HG03025 (cell line): ENCODE data around the gene FADS1.

Experiments used
- ATAC-seq: cut with Tn5 transposase; IDR thresholded peaks from one replicate; pipeline ENCODE4 v1.9.1; 2021; ENCODE audit warnings: mild to moderate bottlenecking, moderate library complexity; ENCODE audit not compliant: unreplicated experiment, low FRiP score

The FADS1 gene

GRCh38 chr11:61847914-61848581 is 31.2 kb upstream of the FADS1 start:
- no peak for ATAC-seq

- no peak for ATAC-seq
Measured at GRCh38 chr11:61846362-61847020, 29.7 kb upstream of the FADS1 start.

- no peak for ATAC-seq
Measured at GRCh38 chr11:61844909-61845565, 28.2 kb upstream of the FADS1 start.

- ATAC-seq: no peak
Measured at GRCh38 chr11:61842528-61842820, 25.7 kb upstream of the FADS1 start.

- ATAC-seq: no peak
Measured at GRCh38 chr11:61841636-61842527, 25.1 kb upstream of the FADS1 start.

DNA sequence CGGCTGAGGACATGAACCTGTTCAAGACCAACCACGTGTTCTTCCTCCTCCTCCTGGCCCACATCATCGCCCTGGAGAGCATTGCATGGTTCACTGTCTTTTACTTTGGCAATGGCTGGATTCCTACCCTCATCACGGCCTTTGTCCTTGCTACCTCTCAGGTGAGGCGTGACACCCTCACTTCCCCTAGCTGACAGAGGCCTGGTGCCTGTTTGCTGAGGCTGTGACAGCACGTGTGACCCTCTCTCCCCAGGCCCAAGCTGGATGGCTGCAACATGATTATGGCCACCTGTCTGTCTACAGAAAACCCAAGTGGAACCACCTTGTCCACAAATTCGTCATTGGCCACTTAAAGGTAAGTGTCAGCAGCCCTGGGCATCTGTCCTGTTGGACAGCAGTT is 23.6 kb upstream of the FADS1 start:
- no peak for ATAC-seq

DNA sequence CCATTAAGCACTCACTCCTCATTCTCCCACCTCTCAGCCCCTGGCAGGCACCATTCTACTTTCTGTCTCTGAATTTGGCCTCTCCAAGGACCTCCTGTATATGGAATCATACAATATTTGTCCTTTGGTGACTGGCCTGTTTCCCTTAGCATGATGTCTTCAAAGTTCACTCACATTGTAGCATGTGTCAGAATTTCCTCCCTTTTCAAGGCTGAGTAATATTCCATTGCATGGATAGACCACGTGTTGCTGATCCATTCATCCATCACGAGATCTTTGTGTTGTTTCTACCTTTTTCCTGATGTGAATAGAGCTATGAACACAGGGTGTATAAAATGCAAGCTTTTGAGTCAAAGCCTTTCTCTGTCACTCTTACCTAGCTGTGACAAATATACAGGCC is 22.9 kb upstream of the FADS1 start:
- ATAC-seq: no peak

GRCh38 chr11:61838921-61839320 is 22.1 kb upstream of the FADS1 start:
- ATAC-seq: no peak

- no peak for ATAC-seq
Measured at GRCh38 chr11:61838501-61838900, 21.7 kb upstream of the FADS1 start.

DNA sequence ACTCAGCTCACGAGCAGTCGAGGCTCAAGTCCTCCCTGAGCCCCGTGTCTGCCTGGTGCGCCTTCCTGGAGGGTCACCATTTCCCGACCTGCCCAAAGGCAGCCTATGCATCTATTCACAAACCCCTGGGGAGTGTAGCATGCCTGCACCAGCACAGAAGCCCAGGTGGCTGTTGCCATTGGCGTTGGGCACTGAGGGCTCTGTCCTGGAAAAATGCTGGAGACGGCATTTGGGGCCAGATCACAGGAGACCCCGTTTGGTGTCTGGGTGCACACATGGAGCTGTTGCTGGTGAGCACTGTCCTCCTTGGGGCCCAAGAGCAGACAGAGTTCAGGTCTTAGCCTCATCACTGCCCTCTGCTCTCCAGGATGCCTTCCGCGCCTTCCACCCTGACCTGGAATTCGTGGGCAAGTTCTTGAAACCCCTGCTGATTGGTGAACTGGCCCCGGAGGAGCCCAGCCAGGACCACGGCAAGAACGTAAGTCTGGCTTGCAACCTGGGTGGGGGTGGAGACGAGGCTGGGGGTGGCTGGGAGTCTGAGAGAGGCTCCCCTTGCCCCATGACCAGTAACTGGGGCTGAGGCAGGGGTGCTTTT is 20.7 kb upstream of the FADS1 start:
- ATAC-seq: no peak

DNA sequence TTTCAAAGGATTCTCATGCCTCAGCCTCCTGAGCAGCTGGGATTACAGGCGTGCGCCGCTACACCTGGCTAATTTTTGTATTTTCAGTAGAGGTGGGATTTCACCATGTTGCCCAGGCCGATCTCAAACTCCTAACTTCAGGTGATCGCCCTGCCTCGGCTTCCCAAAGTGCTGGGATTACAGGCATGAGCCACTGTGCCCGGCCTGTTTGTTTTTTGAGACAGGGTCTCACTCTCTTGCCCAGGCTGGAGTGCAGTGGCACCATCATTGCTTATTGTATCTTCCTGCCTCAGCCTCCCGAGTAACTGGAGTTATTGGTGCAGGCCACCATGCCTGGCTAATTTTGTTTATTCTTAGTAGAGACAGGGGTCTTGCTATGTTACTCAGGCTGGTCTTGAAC is 19.4 kb upstream of the FADS1 start:
- no peak for ATAC-seq

DNA sequence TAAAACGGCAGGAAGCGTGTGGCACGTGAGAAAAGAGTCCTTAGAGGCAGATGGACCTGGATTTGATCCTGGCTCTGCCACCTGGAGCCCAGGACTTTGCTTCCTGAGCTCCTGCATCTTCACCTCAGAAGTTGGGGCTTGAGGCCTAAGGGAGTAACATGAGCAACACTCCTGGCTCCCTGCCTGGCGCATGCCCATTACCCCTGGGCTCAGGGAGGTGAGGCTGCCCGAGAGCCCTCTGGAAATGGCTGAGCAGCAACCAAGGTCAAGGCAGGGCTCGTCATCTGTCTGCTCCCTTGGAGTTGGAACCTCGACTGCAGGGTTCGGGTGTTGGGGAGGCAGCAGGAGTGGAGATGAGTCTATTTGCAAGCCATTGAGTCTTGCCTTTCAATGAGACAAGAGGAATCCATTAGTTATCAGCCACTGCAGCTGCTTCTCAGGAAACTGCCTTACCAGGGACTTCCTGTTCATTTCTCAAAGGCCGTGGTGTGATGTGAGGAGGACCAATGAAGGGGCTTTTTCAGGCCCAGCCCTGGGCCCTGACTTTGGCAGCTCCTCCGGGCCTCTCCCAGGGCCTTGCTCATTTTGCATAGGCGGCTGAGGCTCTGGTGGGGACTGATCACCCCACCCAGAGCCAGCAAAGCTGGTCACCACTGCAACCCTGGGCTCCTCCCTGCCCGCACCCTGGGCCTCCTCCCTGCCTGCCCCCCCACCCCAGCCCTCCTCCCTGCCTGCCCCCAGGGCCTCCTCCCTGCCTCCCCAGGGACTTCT is 17.7 kb upstream of the FADS1 start:
- ATAC-seq: peak; percentile 61

DNA sequence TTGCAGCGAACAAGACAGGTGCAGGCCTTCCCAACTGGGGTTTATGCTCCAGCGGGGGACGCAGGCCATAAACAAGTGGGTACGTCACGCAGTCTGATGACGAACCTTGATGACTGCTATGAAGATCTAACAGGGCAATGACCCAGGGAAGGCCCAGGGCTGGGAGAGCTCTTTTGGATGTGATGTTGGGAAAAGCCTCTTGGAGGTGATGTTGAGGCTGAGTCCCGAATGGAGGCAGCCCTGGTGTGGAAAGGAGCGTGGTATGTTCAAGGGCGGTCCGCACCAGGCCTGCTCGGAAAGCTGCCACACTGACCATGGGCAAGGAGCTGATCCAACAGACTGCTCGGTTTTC is 17.1 kb upstream of the FADS1 start:
- no peak for ATAC-seq

GRCh38 chr11:61833471-61833870 is 16.7 kb upstream of the FADS1 start:
- no peak for ATAC-seq

DNA sequence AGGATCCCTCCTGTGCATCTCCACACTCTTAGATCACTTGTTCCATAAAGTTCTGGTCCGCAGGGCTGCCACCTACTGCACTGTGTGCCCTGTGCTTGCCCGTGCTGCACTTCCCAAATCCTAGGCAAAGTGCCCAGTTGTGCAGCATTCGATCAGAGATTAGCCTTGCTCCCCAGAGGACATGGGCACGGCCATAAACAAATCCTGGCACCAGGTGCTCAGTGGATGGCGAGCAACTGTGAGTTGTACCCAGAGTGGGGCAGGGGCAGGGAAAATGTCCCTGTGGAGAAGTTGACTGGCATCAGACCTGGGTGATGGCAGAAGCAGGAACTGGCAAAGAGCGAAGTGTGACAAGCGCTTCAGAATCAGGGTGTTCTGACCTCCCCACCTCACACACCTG is 16.0 kb upstream of the FADS1 start:
- no peak for ATAC-seq

DNA sequence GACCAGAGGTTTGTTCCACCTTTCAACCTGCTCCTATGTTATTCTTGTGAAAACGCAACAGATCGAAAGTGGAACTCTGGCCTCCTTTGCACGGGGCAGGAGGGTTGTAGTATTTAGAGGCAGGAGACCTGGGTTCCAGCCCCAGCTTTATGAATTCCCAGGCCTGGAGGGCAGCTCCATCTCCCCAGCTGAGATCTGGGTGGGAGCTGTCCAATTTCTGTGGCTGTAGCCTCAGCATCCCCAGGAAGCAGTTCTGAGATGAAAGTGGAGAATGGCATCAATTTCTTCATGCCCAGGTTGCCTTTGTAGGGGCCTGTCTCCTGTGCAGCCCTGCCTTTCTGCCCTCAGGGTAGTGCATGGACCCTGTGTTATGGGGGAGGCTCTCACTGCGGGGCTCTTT is 15.4 kb upstream of the FADS1 start:
- no peak for ATAC-seq

GRCh38 chr11:61830237-61831105 is 13.7 kb upstream of the FADS1 start:
- ATAC-seq: no peak

DNA sequence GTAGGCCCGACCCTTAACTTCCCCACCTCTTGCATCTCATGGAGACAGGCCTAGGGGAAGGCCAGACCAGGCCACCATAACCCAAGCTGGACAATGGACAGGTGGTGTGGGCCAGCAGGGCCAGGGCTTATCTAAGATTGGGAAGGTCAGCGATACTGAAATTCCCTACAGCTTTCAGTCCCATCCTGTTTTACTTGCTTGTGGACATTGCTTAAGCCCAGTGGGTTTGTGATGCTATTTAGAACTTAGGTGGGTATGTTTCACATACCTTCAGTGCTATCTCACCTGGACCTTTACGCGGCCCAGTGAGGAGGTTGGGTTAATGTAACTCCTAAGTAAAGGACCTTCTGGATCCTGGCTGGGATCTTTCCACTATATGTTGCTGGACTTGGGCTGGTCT is 13.0 kb upstream of the FADS1 start:
- no peak for ATAC-seq
